OCI-LY3 (cell line): Measurements from ENCODE around the gene CDK11A.
"Not testable (repeated sequence)": the region's sequence is repeated elsewhere in the genome, so short reads cannot be mapped to it uniquely, and the experiment has no call there.

Experiments
- EZH2phosphoT487 ChIP-seq: fragments of 200-600 bp; shearing (Covaris generic); IDR thresholded peaks from 2 replicates; pipeline ENCODE4 v1.6.1; 2018; ENCODE audit warnings: antibody characterized with exemption, mixed run types, low read depth
- TF ChIP-seq, protein P1 (sequence below): fragments of 200-600, 300-600 bp; sonication (generic); IDR thresholded peaks from 2 replicates; pipeline ENCODE4 v1.5.1; 2014; ENCODE audit warnings: antibody characterized with exemption, low read length, low read depth

DNA sequence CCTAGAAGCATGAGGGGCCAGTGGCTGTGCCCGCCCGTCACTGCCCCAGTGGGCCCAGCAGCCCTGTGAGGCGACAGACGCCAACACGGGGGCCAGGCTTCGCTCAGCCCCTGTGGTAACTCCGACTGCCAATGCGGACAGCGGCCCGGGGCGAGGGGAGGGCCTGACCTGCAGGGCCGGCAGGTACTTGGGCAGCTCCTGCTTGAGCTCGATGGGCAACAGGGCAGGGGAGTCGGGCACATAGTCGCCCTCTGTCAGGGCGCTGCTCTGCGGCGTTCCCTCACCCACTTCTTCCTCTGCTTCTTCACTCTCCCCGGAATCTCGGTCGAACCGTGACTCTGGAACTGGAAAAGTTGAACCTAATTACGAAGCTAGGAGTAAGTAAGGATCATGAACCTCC is 16.9 kb downstream of the CDK11A start:
- TF ChIP-seq, protein P1, sequence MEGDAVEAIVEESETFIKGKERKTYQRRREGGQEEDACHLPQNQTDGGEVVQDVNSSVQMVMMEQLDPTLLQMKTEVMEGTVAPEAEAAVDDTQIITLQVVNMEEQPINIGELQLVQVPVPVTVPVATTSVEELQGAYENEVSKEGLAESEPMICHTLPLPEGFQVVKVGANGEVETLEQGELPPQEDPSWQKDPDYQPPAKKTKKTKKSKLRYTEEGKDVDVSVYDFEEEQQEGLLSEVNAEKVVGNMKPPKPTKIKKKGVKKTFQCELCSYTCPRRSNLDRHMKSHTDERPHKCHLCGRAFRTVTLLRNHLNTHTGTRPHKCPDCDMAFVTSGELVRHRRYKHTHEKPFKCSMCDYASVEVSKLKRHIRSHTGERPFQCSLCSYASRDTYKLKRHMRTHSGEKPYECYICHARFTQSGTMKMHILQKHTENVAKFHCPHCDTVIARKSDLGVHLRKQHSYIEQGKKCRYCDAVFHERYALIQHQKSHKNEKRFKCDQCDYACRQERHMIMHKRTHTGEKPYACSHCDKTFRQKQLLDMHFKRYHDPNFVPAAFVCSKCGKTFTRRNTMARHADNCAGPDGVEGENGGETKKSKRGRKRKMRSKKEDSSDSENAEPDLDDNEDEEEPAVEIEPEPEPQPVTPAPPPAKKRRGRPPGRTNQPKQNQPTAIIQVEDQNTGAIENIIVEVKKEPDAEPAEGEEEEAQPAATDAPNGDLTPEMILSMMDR, result not testable (repeated sequence)
- TF ChIP-seq EZH2phosphoT487, result not testable (repeated sequence)
